GM12878 (cell line): ENCODE data around the gene ECPAS. TPM values are rescaled to one million over a fixed set of nuclear protein-coding genes. Genes with fewer than 3 reads are reported as not detected.

Experiments used
- MEF2B ChIP-seq: fragments of 450-650 bp; IDR thresholded peaks from 2 replicates; pipeline ENCODE4 v1.6.1; 2018; ENCODE audit warnings: mild to moderate bottlenecking, moderate library complexity; ENCODE audit not compliant: partially characterized antibody, poor library complexity, severe bottlenecking
- RAD21 ChIP-seq: IDR thresholded peaks from 2 replicates; pipeline ENCODE4 v1.6.1; 2011; ENCODE audit warnings: mild to moderate bottlenecking, low read depth, low read length, moderate library complexity; ENCODE audit not compliant: insufficient read depth
- TBL1XR1 ChIP-seq: IDR thresholded peaks from 2 replicates; pipeline ENCODE4 v1.6.1; 2012; ENCODE audit warnings: low read depth, low read length, improper control_type of control experiment
- TCF3 ChIP-seq: IDR thresholded peaks from 2 replicates; pipeline ENCODE4 v1.6.1; 2012; ENCODE audit warnings: low read depth, mild to moderate bottlenecking, low read length, borderline replicate concordance; ENCODE audit not compliant: insufficient read depth
- ZNF217 ChIP-seq: fragments of 450-650 bp; IDR thresholded peaks from 2 replicates; pipeline ENCODE4 v1.6.1; 2017; ENCODE audit warnings: antibody characterized with exemption, mild to moderate bottlenecking
- polyA plus RNA-seq, 11 experiments: library from polyadenylated mRNA; depleted of rRNA in 4 of 11; unstranded in 6 of 11; stranded (reverse) in 5 of 11; fragments of >200 nt; fragmentation: Nextera tagmentation in 4 of 11; fragmentation: Illumina TruSeq in 1 of 11; extraction: Ambion mirVana in 4 of 11; extraction: Trizol in 1 of 11; gene quantifications; 1 replicate in 1 of 11; 2 replicates in 10 of 11; pipeline versions ENCODE4 v1.2.1 to v1.2.3, GENCODE V29; 2011 to 2016; ENCODE audit warnings: inconsistent platforms in 2 of 11, missing spikeins in 2 of 11, low read depth in 1 of 11
- small RNA-seq: library from RNA; depleted of rRNA; stranded (forward); fragments of <200 nt; gene quantifications from one replicate; pipeline ENCODE3, GENCODE V24; 2014
- total RNA-seq, 4 experiments: library from RNA; depleted of rRNA in 3 of 4; stranded (reverse); fragments of >200 nt in 3 of 4; fragmentation: Illumina TruSeq in 1 of 4; extraction: Trizol in 1 of 4; gene quantifications; 2 replicates each; pipeline versions ENCODE4 v1.2.1 to v1.2.3, GENCODE V29; 2013 to 2021

ECPAS gene
- total and polyA plus RNA-seq, 10 of the 15 experiments (the other 5 are each of a cell fraction or from before 2014, with no cell fraction given), result 11.2 to 69.8 (median 50.1) TPM

- TF ChIP-seq TBL1XR1 (no peak), TCF3 (no peak), RAD21 (no peak), MEF2B (no peak), ZNF217 (no peak)
These were observed 167.4 kb downstream of the ECPAS start (continued) for GRCh38 chr9:111316796-111317195.

Small RNA genes within 50 kb of the gene (small RNA-seq; reads per million reads assigned to genes)
- not detected for gene RNA5SP294

Other genes starting within 250 kb of the ECPAS start
- gene OR2K2, start 154.2 kb downstream of the ECPAS start, total RNA-seq (2014; rRNA removed), result not detected in 2 replicates
- gene OR2K2, start 154.2 kb downstream of the ECPAS start, total RNA-seq (2014; rRNA removed; fragmentation: Illumina TruSeq; extraction: Trizol), result not detected in 2 replicates
- gene OR2K2, start 154.2 kb downstream of the ECPAS start, total RNA-seq (2021), result not detected in 2 replicates
- gene OR2K2, start 154.2 kb downstream of the ECPAS start, polyA plus RNA-seq (2011; rRNA removed), result 0.12 TPM in 1 of 2 replicates, not detected in the other
- not detected in 2 replicates for gene OR2K2, start 154.2 kb downstream of the ECPAS start, polyA plus RNA-seq (2014; fragmentation: Illumina TruSeq; extraction: Trizol)
- not detected for gene OR2K2, start 154.2 kb downstream of the ECPAS start, polyA plus RNA-seq (2014; fragmentation: Nextera tagmentation; extraction: Ambion mirVana)
- not detected in 2 replicates for gene OR2K2, start 154.2 kb downstream of the ECPAS start, polyA plus RNA-seq (2014; rRNA removed)
- gene OR2K2, start 154.2 kb downstream of the ECPAS start, polyA plus RNA-seq (2016; fragmentation: Nextera tagmentation; extraction: Ambion mirVana), result not detected
- 0.40 and 1.0 TPM in 2 replicates for gene ZNF483, start 40.8 kb upstream of the ECPAS start, total RNA-seq (2014; rRNA removed)
- 0.76 and 1.1 TPM in 2 replicates for gene ZNF483, start 40.8 kb upstream of the ECPAS start, total RNA-seq (2014; rRNA removed; fragmentation: Illumina TruSeq; extraction: Trizol)
- gene ZNF483, start 40.8 kb upstream of the ECPAS start, total RNA-seq (2021), result 0.40 and 0.72 TPM in 2 replicates
- not detected in 2 replicates for gene ZNF483, start 40.8 kb upstream of the ECPAS start, polyA plus RNA-seq (2011; rRNA removed)
- gene ZNF483, start 40.8 kb upstream of the ECPAS start, polyA plus RNA-seq (2014; fragmentation: Illumina TruSeq; extraction: Trizol), result 0.04 and 0.06 TPM in 2 replicates
- gene ZNF483, start 40.8 kb upstream of the ECPAS start, polyA plus RNA-seq (2014; fragmentation: Nextera tagmentation; extraction: Ambion mirVana), result under 1 TPM; 0.26 to 0.39 TPM
- 0.09 and 0.15 TPM in 2 replicates for gene ZNF483, start 40.8 kb upstream of the ECPAS start, polyA plus RNA-seq (2014; rRNA removed)
- gene ZNF483, start 40.8 kb upstream of the ECPAS start, polyA plus RNA-seq (2016; fragmentation: Nextera tagmentation; extraction: Ambion mirVana), result under 1 TPM; 0.03 to 0.20 TPM
- gene PTGR1, start 115.3 kb upstream of the ECPAS start, total RNA-seq (2014; rRNA removed), result 1.5 and 2.8 TPM in 2 replicates
- 2.2 and 2.5 TPM in 2 replicates for gene PTGR1, start 115.3 kb upstream of the ECPAS start, total RNA-seq (2014; rRNA removed; fragmentation: Illumina TruSeq; extraction: Trizol)
- gene PTGR1, start 115.3 kb upstream of the ECPAS start, total RNA-seq (2021), result 2.3 and 2.7 TPM in 2 replicates
- gene PTGR1, start 115.3 kb upstream of the ECPAS start, polyA plus RNA-seq (2011; rRNA removed), result 0.12 TPM in 1 of 2 replicates, not detected in the other
- gene PTGR1, start 115.3 kb upstream of the ECPAS start, polyA plus RNA-seq (2014; fragmentation: Illumina TruSeq; extraction: Trizol), result 3.1 and 3.2 TPM in 2 replicates
- gene PTGR1, start 115.3 kb upstream of the ECPAS start, polyA plus RNA-seq (2014; fragmentation: Nextera tagmentation; extraction: Ambion mirVana), result 1 to 10 TPM; 2.2 to 2.9 TPM
- 2.8 and 3.3 TPM in 2 replicates for gene PTGR1, start 115.3 kb upstream of the ECPAS start, polyA plus RNA-seq (2014; rRNA removed)
- gene PTGR1, start 115.3 kb upstream of the ECPAS start, polyA plus RNA-seq (2016; fragmentation: Nextera tagmentation; extraction: Ambion mirVana), result 1 to 10 TPM; 5.1 to 6.3 TPM
- gene DNAJC25, start 147.0 kb upstream of the ECPAS start, total RNA-seq (2014; rRNA removed), result 3.7 and 4.0 TPM in 2 replicates
- 4.1 and 4.7 TPM in 2 replicates for gene DNAJC25, start 147.0 kb upstream of the ECPAS start, total RNA-seq (2014; rRNA removed; fragmentation: Illumina TruSeq; extraction: Trizol)
- gene DNAJC25, start 147.0 kb upstream of the ECPAS start, total RNA-seq (2021), result 3.0 and 4.0 TPM in 2 replicates
- gene DNAJC25, start 147.0 kb upstream of the ECPAS start, polyA plus RNA-seq (2011; rRNA removed), result 6.4 and 9.0 TPM in 2 replicates
- 5.5 and 8.0 TPM in 2 replicates for gene DNAJC25, start 147.0 kb upstream of the ECPAS start, polyA plus RNA-seq (2014; fragmentation: Illumina TruSeq; extraction: Trizol)
- 1 to 10 TPM; 2.4 to 3.7 TPM for gene DNAJC25, start 147.0 kb upstream of the ECPAS start, polyA plus RNA-seq (2014; fragmentation: Nextera tagmentation; extraction: Ambion mirVana)
- 3.7 and 4.2 TPM in 2 replicates for gene DNAJC25, start 147.0 kb upstream of the ECPAS start, polyA plus RNA-seq (2014; rRNA removed)
- gene DNAJC25, start 147.0 kb upstream of the ECPAS start, polyA plus RNA-seq (2016; fragmentation: Nextera tagmentation; extraction: Ambion mirVana), result 1 to 10 TPM; 6.0 to 6.2 TPM
- 16.3 and 22.0 TPM in 2 replicates for gene GNG10, start 177.2 kb upstream of the ECPAS start, total RNA-seq (2014; rRNA removed)
- 18.7 and 20.4 TPM in 2 replicates for gene GNG10, start 177.2 kb upstream of the ECPAS start, total RNA-seq (2014; rRNA removed; fragmentation: Illumina TruSeq; extraction: Trizol)
- gene GNG10, start 177.2 kb upstream of the ECPAS start, total RNA-seq (2021), result 12.0 and 14.5 TPM in 2 replicates
- gene GNG10, start 177.2 kb upstream of the ECPAS start, polyA plus RNA-seq (2011; rRNA removed), result 24.0 and 33.6 TPM in 2 replicates
- 21.3 and 26.0 TPM in 2 replicates for gene GNG10, start 177.2 kb upstream of the ECPAS start, polyA plus RNA-seq (2014; fragmentation: Illumina TruSeq; extraction: Trizol)
- 10 to 100 TPM; 27.2 to 28.2 TPM for gene GNG10, start 177.2 kb upstream of the ECPAS start, polyA plus RNA-seq (2014; fragmentation: Nextera tagmentation; extraction: Ambion mirVana)
- gene GNG10, start 177.2 kb upstream of the ECPAS start, polyA plus RNA-seq (2014; rRNA removed), result 14.6 and 18.1 TPM in 2 replicates
- 10 to 100 TPM; 24.9 to 26.4 TPM for gene GNG10, start 177.2 kb upstream of the ECPAS start, polyA plus RNA-seq (2016; fragmentation: Nextera tagmentation; extraction: Ambion mirVana)